Measurements from ENCODE around the gene TANGO6.

The TANGO6 gene

GRCh38 chr16:69093974-69094373 is 250.6 kb downstream of the TANGO6 start:
- no peak overlapping the region for H3K4me3 ChIP-seq (ENCODE audit: control insufficient read depth, low read depth, low read length)
- TF ChIP-seq, protein P1, sequence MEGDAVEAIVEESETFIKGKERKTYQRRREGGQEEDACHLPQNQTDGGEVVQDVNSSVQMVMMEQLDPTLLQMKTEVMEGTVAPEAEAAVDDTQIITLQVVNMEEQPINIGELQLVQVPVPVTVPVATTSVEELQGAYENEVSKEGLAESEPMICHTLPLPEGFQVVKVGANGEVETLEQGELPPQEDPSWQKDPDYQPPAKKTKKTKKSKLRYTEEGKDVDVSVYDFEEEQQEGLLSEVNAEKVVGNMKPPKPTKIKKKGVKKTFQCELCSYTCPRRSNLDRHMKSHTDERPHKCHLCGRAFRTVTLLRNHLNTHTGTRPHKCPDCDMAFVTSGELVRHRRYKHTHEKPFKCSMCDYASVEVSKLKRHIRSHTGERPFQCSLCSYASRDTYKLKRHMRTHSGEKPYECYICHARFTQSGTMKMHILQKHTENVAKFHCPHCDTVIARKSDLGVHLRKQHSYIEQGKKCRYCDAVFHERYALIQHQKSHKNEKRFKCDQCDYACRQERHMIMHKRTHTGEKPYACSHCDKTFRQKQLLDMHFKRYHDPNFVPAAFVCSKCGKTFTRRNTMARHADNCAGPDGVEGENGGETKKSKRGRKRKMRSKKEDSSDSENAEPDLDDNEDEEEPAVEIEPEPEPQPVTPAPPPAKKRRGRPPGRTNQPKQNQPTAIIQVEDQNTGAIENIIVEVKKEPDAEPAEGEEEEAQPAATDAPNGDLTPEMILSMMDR (conservative IDR thresholded peaks at IDR 0.05; ENCODE audit: control insufficient read depth, insufficient read depth, low read depth, low read length) = no peak
- no peak for DNase-seq (ENCODE audit: low read depth)

GRCh38 chr16:69094501-69094900 is 251.2 kb downstream of the TANGO6 start:
- DNase-seq (ENCODE audit: low read depth) = no peak
- no peak overlapping the region for H3K4me3 ChIP-seq (ENCODE audit: control insufficient read depth, low read depth, low read length)
- TF ChIP-seq, protein P1 (conservative IDR thresholded peaks at IDR 0.05; ENCODE audit: control insufficient read depth, insufficient read depth, low read depth, low read length) = no peak

- no peak overlapping the region for H3K4me3 ChIP-seq (ENCODE audit: control insufficient read depth, low read depth, low read length)
- DNase-seq (ENCODE audit: low read depth) = no peak
- TF ChIP-seq, protein P1 (conservative IDR thresholded peaks at IDR 0.05; ENCODE audit: control insufficient read depth, insufficient read depth, low read depth, low read length) = no peak
Observed at GRCh38 chr16:69095193-69095592, 251.9 kb downstream of the TANGO6 start.

- no peak overlapping the region for H3K4me3 ChIP-seq (ENCODE audit: control insufficient read depth, low read depth, low read length)
- TF ChIP-seq, protein P1 (conservative IDR thresholded peaks at IDR 0.05; ENCODE audit: control insufficient read depth, insufficient read depth, low read depth, low read length) = no peak
- DNase-seq (ENCODE audit: low read depth) = no peak
Observed at GRCh38 chr16:69100071-69100691, 256.9 kb downstream of the TANGO6 start.

DNA sequence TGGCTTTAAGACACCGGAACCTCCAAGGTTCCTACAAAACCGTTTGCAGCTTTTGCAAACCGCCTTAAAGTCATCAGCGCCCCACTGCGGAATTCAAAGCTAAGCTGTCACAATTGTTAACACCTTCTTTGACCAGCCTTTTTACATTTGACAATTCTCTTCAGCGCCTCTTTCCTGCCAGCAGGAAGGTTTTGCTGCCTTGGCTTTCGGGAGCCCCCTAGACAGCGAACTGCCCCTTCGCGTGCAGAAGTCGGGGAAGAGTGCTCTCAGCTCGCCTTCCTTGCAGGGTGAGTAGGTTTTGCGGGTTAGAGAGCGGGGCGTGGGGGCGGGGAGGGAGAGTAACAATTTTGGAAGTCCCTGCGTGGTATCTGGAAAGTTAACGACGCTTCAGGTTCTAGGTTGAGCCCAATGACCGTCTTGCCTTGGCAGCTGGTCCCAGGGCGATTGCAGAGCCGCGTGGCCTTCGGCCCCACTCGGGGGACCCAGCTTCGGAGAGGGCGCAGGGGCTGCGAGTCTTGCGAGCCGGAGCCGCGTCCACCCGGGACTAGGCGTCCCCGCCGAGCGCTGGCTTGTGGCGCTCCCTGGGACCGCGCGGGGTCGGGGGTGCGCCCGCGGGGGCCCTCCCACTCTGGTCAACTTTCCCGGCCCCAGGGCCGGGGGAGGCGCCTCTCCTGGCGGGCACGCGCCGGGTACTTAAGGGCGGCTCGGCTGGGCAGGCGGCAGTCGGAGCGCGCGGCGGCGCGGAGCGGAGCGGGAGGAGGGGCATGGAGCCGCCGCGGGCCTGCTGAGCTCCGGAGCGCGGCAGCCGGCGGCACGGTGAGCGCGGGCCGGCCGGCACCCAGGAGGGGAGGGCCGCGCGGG is 262.4 kb downstream of the TANGO6 start, which contains the start of gene HAS3:
Gene HAS3 (plus strand): TSS at position 153 of the 861 bp plus-strand sequence. CDS start 3,743 bp downstream, outside the sequence.
- H3K4me3 ChIP-seq (ENCODE audit: control insufficient read depth, low read depth, low read length) = peak within 1 kb of the TSS; percentile 38
- peak; percentile 49 for DNase-seq (ENCODE audit: low read depth)
- TF ChIP-seq, protein P1 (conservative IDR thresholded peaks at IDR 0.05; ENCODE audit: control insufficient read depth, insufficient read depth, low read depth, low read length) = peak; percentile 13

DNA sequence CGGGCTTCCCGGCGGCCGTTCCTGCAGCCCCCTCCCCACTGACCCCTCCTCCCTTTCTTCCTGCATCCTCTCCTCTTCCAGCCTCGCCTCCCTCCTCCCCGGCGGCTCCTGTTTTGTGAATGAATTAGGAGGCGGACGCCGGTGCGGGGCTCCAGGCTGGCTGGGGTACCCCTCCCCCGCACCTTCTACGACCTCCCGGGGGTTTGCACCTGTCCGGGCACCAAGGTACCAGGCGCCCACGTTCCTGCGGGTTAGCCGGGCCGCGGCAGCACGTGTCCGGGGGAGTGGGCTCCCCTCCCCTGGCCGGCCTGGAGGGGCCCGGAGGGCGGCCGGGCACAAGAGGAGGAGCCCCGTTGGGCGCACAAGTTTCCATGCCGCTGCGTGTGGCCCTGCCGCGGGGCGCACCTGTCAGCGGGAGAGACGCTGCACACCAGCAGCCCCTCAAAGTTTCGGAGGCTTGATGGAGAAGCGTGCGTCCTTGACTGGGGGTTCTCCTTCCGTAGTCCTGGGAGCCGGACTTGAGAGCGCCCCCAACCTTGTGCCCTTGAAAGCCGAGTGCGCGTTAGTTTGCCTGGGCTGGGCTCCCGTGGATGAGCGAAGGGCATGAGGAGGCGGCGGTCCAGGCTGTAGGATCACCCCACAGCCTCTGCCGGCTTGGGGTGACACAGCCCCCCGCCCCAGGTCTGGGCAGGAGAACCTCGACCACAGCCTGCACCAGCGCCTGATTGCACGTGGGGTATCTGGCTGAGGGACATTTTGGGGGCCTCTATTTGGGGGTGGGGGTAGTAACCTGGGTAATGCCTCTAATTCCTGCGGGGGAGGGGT is 263.4 kb downstream of the TANGO6 start:
- H3K4me3 ChIP-seq (ENCODE audit: control insufficient read depth, low read depth, low read length) = peak overlapping the region; percentile 28
- TF ChIP-seq, protein P1 (conservative IDR thresholded peaks at IDR 0.05; ENCODE audit: control insufficient read depth, insufficient read depth, low read depth, low read length) = no peak
- no peak for DNase-seq (ENCODE audit: low read depth)
